HepG2 (cell line): ENCODE data around the gene DNAJB12. TPM values are rescaled to one million over a fixed set of nuclear protein-coding genes. Genes with fewer than 3 reads are reported as not detected.

Experiments
- ARNTL ChIP-seq: sonication (generic); formaldehyde crosslinking; IDR thresholded peaks from 2 replicates; pipeline ENCODE4 v1.4.0; 2020; ENCODE audit warnings: mild to moderate bottlenecking, missing genetic modification reagents
- HOMEZ ChIP-seq: IDR thresholded peaks from 2 replicates; pipeline ENCODE4 v1.6.1; 2016; ENCODE audit warnings: low read depth
- JUND ChIP-seq: sonication (generic); formaldehyde crosslinking; IDR thresholded peaks from 2 replicates; pipeline ENCODE4 v1.8.0; 2022; ENCODE audit warnings: mild to moderate bottlenecking, missing genetic modification reagents
- MIER2 ChIP-seq: IDR thresholded peaks from 2 replicates; pipeline ENCODE4 v1.6.1; 2016; ENCODE audit warnings: missing biosample characterization, missing genetic modification reagents
- PAXIP1 ChIP-seq: sonication (generic); formaldehyde crosslinking; conservative IDR thresholded peaks from 2 replicates; pipeline ENCODE4 v1.4.0; 2020; ENCODE audit warnings: mild to moderate bottlenecking, missing genetic modification reagents, moderate library complexity
- PHF20 ChIP-seq: sonication (generic); formaldehyde crosslinking; IDR thresholded peaks from 2 replicates; pipeline ENCODE4 v1.5.0; 2020; ENCODE audit warnings: mild to moderate bottlenecking, missing genetic modification reagents
- PRDM15 ChIP-seq: sonication (generic); formaldehyde crosslinking; IDR thresholded peaks from 2 replicates; pipeline ENCODE4 v1.4.0; 2020; ENCODE audit warnings: missing genetic modification reagents
- TFAP4 ChIP-seq: sonication (generic); IDR thresholded peaks from 2 replicates; pipeline ENCODE4 v1.6.1; 2016; ENCODE audit warnings: low read depth, borderline replicate concordance
- ZBTB37 ChIP-seq: sonication (generic); formaldehyde crosslinking; IDR thresholded peaks from 2 replicates; pipeline ENCODE4 v1.4.0; 2020; ENCODE audit warnings: mild to moderate bottlenecking, missing genetic modification reagents
- ZNF18 ChIP-seq: sonication (generic); formaldehyde crosslinking; IDR thresholded peaks from 2 replicates; pipeline ENCODE4 v1.8.0; 2022; ENCODE audit warnings: mild to moderate bottlenecking, missing genetic modification reagents; ENCODE audit not compliant: insufficient replicate concordance
- ZNF414 ChIP-seq: sonication (generic); formaldehyde crosslinking; IDR thresholded peaks from 2 replicates; pipeline ENCODE4 v1.5.0; 2020; ENCODE audit warnings: missing genetic modification reagents
- ZNF576 ChIP-seq: sonication (generic); formaldehyde crosslinking; IDR thresholded peaks from 2 replicates; pipeline ENCODE4 v1.4.0; 2020; ENCODE audit warnings: mild to moderate bottlenecking, missing genetic modification reagents
- ZNF781 ChIP-seq: sonication (generic); formaldehyde crosslinking; IDR thresholded peaks from 2 replicates; pipeline ENCODE4 v1.5.1; 2020; ENCODE audit warnings: borderline replicate concordance, mild to moderate bottlenecking, missing genetic modification reagents; ENCODE audit errors: not compliant biosample characterization
- polyA plus RNA-seq, 8 experiments: library from polyadenylated mRNA; depleted of rRNA in 3 of 8; stranded (reverse) in 7 of 8; unstranded in 1 of 8; fragments of >200 nt; fragmentation: Illumina TruSeq in 4 of 8; extraction: Trizol in 4 of 8; gene quantifications; 2 replicates each; pipeline versions ENCODE4 v1.2.1 to v1.2.3, GENCODE V29; 2011 to 2016; ENCODE audit warnings: low read depth in 4 of 8, missing spikeins in 1 of 8, mixed read lengths in 1 of 8; ENCODE audit not compliant: insufficient read depth in 1 of 8
- total RNA-seq, 5 experiments: library from RNA; depleted of rRNA; stranded (reverse); fragments of >200 nt; fragmentation: Illumina TruSeq; extraction: Trizol; gene quantifications; 2 replicates each; pipeline ENCODE4 v1.2.3, GENCODE V29; 2016; ENCODE audit warnings: low read depth in 1 of 5

The DNAJB12 gene
- total and polyA plus RNA-seq, 2 of the 13 experiments (the other 11 are each of a cell fraction or from before 2014, with no cell fraction given): 10.8 to 18.2 TPM

GRCh38 chr10:72316748-72317435, 37.8 kb downstream of the DNAJB12 start (continued):
- TF ChIP-seq PRDM15: 0 out of 2 replicates have a peak, but pooled peaks have one; percentile 34
- TF ChIP-seq ZNF781 (CRISPR knock-in tag): no peak
- TF ChIP-seq ZNF18 (CRISPR knock-in tag): peak; percentile 38
- TF ChIP-seq ZNF414 (CRISPR knock-in tag): 0 out of 2 replicates have a peak, but pooled peaks have one; percentile 79
- TF ChIP-seq ZNF576 (CRISPR knock-in tag): no peak
- no peak for TF ChIP-seq MIER2
- TF ChIP-seq TFAP4: peak; percentile 81; the same call in 1 of the 2 replicates
- TF ChIP-seq ARNTL (CRISPR knock-in tag): peak; percentile 98
- no peak for TF ChIP-seq ZBTB37
- TF ChIP-seq PAXIP1: no peak; the same call in 1 of the 2 replicates
- no peak for TF ChIP-seq JUND (CRISPR knock-in tag)
- no peak for TF ChIP-seq PHF20 (CRISPR knock-in tag)
- TF ChIP-seq HOMEZ (CRISPR knock-in tag): no peak
